GM19372 (cell line): ENCODE measurements around the gene ZNF429.
A peak's percentile ranks its signal among the peaks of the same experiment; 100 is the strongest.
"Not testable (repeated sequence)": the region's sequence is repeated elsewhere in the genome, so short reads cannot be mapped to it uniquely, and the experiment has no call there.

Experiments
- ATAC-seq: cut with Tn5 transposase; IDR thresholded peaks from one replicate; pipeline ENCODE4 v1.9.1; 2021; ENCODE audit warnings: mild to moderate bottlenecking, low read depth, moderate library complexity; ENCODE audit not compliant: unreplicated experiment

The ZNF429 gene

DNA sequence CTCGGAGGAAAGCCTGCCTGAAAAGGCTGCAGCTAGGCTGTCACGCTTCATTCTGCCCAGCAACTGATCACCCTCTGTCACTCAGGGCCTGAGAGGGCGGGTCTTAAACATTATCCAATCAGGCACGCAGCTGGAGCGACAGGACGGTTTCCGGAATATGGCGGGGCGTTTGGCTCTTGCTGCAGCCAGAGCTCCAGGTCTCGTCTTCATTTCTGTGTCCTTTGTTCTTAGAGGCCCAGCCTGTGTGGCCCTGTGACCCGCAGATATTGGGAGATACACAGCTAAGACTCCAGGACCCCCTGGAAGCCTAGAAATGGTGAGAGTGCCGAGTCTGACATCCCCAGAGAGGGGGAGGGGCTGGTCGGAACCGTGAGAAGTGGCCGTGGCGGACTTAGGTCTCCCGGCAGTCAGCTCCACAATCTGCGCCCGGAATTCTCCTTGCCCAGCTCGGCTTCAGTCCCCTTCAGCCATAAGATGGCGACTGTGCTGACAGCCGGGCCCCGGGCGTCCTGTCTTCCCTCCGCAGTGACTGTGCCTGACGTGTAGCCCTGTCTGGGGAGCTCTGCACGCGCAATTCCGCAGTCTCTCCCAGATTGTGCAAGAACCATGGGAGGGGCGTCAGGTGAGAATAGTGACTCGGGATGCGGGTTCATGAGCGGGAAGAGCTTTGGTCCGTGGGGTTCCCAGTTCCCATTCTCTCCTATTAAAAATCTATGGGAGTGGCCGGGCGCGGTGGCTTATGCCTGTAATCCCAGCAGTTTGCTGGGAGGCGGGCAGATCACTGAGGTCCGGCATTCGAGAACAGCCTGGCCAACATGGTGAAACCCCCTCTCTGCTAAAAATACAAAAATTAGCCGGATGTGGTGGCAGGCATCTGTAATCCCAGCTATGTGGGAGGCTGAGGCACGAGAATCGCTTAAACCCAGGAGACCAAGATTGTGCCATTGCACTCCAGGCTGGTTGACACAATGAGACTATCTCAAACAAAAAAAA, at the start of gene ZNF429:
Gene ZNF429 (plus strand): TSS at position 144 of the 993 bp plus-strand sequence. CDS start 170 bp downstream, at position 314.
- ATAC-seq: peak; percentile 99

DNA sequence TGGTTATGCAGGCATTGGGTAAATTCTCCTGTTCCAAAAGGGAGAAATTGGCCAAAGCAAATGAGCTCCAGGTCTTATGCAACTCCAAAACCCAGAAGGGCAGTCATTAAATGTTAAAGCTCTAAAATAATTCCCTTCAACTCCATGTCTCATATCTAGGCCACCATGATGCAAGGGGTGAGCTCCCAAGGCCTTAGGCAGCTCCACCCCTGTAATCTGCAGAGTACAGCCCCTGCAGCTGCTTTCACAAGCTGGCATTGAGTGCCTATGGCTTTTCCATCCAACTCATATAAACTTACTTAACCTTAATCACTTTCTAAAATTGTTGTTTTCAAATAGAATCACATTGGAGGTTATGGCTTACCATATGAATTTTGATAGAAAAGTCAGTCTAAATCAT, 44.7 kb upstream of the ZNF429 start:
- ATAC-seq: no peak

DNA sequence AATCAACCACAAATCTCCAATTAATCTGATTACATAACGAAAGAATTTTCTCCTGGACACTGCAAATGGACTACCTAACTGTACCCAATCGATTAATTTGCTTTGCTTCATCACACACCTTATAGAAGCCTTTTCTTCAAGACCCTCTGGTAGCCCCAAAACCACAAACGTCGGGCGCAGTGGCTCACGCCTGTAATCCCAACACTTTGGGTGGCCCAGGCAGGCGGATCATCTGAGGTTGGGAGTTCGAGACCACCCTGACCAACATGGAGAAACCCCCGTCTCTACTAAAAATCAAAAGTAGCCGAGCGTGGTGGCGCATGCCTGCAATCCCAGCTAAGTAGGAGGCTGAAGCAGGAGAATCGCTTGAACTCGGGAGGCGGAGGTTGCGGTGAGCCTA, 42.9 kb upstream of the ZNF429 start:
- no peak for ATAC-seq

DNA sequence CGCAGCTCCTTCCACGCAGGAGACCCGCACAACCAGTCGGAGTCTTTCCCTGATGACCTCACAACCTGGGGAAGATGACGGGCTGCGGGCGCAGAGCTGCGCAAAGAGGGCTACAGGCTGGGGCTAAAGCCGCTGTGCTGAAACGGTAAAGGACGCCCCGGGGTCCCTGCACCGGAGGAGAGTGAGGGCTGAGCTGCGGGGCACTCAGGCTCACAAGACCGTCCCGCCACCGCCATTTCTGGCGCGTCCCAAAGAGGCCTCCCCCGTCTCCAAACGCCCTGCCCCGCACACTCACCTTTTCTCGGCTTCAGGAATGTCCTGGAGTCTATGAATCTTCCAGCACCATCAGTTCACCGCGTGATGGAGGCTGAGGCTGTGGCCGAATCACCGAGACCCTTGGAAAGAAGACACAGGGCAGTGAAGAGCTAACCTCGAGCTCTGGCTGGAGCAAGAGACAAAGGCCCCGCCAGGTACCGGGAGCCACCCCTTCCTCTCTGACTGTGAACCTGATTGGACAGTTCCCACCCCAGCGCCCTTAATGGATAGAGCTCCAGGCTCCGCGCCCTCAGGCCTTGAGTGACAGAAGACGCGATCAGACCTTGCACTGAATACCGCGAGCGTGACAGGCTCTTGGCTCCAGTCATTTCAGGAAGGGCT, 41.8 kb upstream of the ZNF429 start:
- ATAC-seq: no peak

GRCh38 chr19:21466627-21467026, 38.8 kb upstream of the ZNF429 start:
- ATAC-seq: no peak

- ATAC-seq: no peak
These were observed 36.6 kb upstream of the ZNF429 start for GRCh38 chr19:21468791-21469190.

DNA sequence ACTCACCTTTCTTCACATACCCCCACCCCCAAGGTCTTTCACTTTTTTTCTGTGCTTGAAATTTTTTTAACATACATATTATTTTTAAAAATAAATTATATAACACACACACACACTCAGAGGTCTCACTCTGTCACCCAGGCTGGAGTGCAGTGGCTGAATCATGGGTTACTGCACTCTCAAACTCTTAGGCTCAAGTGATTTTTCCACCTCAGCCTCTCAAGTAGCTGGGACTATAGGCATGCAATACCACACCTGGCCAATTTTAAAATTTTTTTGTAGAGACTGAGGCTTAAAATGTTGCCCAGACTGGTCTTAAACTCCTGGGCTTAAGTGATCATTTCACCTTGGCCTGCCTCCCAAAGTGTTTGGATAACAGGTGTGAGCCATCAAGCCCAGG, 32.9 kb upstream of the ZNF429 start:
- no peak for ATAC-seq

DNA sequence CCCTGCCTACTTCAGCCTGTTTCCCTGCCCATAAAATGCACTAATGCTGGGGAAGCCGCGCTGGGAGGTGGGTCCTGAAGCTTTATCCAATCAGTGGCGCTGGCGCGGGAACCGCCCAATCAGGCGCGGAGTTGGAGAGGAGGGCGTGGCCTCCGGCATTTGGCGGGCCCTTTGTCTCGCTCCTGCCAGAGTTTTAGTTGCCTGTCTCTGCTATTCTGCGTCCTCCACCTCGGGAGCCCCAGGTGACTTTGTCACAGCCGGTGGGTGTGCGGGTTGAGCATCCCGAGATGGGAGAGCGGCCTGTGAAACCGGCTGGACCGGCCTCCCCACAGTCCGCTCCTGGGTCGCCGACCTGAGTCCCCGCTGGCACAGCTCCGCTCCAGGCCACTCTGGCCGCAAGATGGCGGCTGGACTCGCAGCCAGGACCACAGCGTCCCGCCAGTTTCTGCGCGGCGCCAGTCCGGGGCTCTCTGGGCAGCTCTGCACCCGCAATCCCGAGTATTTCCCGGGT, 30.7 kb upstream of the ZNF429 start:
- ATAC-seq: no peak

DNA sequence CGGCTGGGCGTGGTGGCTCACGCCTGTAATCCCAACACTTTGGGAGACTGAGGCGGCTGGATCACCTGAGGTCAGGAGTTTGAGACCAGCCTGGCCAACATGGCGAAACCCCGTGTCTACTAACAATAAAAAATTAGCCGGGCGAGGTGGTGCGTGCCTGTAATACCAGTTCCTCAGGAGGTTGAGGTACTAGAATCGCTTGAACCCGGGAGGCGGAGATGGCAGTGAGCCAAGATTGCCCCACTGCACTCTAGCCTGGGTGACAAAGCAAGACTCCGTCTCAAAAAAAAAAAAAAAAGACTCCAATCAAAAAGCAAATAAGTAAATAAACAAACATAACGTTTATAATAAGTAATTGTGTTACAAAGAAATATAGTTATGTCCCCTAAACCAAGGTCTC, 23.0 kb upstream of the ZNF429 start:
- ATAC-seq: not testable (repeated sequence)

DNA sequence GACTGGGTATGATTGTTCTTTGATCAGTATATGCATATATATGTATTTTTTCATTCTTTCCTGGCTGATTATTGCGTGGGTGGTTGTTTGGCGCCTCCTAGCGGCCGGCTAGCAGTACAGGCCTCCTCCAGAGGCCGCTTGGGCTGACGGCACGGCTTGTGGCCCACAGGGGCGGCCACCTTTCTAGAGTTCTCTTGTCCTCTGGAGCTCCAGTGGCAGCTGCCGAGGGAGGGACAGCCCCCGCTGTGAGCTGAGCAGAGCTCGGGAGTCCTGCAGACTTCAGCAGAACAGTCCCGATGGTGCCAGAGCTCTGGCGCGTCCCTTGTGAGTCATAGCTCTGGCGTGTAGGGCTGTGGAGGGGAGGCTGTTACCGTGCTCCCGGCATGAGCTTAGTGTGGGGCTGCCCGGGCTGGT, 22.5 kb upstream of the ZNF429 start:
- no peak for ATAC-seq

DNA sequence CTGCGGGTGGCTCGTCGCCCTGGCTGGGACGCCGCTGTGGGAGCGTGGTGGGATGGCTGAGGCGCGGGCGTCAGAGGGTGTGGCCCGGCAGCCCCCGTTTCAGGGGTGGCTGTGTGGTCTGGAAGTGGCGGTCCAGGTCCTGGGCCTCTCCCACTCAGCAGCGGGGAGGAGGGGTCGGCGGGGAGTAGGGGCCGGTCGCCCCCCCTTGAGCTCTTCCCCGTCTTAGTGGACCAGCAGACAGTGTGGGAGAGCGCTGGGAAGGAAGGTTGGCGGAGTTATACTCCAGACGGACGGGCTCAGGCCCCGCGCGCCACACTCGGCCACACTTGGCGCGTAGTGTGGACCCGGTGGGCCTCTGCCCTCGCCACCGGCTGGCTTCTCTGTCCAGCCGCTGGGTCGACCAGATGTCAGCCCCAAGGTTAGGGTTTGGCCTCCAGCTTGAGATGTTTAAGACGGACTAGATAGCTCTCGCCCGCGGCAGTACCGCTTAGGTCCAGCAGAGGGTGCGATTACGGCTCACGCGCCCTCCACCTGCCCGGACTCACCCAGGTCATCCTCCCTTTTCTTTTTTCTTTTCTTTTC, 21.7 kb upstream of the ZNF429 start:
- no peak for ATAC-seq

DNA sequence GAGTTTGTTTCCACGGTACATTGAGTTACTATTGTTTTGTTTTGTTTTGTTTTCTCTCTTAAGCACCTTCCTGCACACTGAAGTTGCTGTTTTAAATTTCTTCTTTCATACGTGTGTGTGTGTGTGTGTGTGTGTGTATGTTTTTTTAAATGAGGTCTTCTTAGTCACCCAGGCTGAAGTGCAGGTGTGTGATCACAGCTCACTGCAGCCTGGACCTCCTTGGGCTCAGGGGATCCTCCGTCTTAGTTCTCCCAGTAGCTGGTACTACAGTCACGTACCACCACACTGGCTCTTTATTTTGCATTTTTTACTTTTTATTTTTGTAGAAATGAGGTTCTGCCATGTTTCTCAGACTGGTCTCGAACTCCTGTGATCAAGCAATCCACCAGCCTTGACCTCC, 20.8 kb upstream of the ZNF429 start:
- ATAC-seq: no peak

DNA sequence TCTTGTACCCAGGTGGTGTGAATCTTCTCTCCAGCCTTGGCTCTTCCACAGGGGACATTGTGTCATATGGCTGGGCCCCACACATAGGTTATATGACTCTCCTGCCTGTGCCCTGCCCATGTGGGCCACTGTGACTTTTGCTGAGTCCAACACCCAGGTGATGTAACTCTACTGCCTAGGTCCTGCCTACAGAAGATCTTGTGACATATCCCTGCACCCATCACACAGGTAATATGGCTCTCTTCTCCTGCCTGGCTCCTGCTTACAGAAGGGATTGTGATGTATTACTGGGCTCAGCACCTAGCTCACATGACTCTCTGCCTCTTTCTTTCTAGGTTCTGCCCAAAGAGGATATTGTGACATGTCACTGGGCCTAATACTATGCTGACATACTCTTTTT, 19.5 kb upstream of the ZNF429 start:
- no peak for ATAC-seq

GRCh38 chr19:21487969-21488368, 17.4 kb upstream of the ZNF429 start:
- ATAC-seq: no peak

- ATAC-seq: no peak
These were observed 14.3 kb upstream of the ZNF429 start for GRCh38 chr19:21491146-21491545.

GRCh38 chr19:21492947-21493906, 12.2 kb upstream of the ZNF429 start:
- no peak for ATAC-seq

DNA sequence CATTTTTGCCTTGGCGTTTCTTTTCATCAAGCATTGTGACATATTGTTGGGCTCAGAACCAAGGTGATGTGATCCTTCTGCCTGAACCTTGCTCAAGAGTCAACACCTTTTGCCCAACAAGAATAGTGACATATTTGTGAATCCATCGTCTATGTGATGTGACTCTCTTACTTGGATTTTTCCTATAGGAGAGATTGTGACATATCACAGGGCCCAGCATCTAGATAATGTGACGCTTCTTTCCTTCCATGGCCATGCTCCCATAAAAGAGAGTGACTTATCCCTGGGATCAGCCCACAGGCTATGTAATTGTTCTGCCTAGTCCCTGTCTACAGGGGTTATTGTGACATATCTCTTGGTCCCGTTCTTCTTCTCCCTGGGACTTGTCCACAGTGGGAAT, 8.5 kb upstream of the ZNF429 start:
- ATAC-seq: no peak

- no peak for ATAC-seq
These were observed 6.8 kb upstream of the ZNF429 start for GRCh38 chr19:21498651-21499050.

DNA sequence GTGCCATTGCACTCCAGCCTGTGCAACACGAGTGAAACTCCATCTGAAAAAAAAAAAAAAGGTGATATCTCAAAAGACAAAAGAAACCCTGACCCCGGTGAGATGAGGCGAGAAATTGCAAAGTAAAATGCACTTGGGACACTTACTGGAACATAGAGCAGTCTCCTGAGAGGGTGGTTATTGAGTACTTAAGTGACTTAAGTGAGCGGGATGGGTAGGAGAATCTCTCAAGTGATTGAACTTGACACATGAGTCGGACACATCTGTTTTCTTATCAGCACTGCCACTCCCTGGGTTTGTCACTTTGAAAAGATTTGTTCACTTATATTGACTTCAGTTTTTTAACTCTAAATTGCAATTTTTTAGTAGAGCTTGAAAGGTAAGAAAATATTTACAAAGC, 2.8 kb downstream of the ZNF429 start:
- no peak for ATAC-seq

DNA sequence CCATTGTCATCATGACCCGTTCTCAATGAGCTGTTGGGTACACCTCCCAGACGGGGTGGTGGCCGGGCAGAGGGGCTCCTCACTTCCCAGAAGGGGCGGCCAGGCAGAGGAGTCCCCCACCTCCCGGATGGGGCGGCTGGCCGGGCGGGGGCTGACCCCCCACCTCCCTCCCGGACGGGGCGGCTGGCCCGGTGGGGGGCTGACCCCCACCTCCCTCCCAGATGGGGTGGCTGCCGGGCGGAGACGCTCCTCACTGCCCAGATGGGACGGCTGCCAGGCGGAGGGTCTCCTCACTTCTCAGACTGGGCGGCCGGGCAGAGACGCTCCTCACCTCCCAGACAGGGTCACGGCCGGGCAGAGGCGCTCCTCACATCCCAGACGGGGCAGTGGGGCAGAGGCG, 5.7 kb downstream of the ZNF429 start:
- not testable (repeated sequence) for ATAC-seq
